ENCODE results near the gene RHOA. TPM values are rescaled to one million over a fixed set of nuclear protein-coding genes. Genes with fewer than 3 reads are reported as not detected.

Gene RHOA
- total RNA-seq, 4 donors from 2014 or later: 380 to 521 (median 480) TPM

DNA sequence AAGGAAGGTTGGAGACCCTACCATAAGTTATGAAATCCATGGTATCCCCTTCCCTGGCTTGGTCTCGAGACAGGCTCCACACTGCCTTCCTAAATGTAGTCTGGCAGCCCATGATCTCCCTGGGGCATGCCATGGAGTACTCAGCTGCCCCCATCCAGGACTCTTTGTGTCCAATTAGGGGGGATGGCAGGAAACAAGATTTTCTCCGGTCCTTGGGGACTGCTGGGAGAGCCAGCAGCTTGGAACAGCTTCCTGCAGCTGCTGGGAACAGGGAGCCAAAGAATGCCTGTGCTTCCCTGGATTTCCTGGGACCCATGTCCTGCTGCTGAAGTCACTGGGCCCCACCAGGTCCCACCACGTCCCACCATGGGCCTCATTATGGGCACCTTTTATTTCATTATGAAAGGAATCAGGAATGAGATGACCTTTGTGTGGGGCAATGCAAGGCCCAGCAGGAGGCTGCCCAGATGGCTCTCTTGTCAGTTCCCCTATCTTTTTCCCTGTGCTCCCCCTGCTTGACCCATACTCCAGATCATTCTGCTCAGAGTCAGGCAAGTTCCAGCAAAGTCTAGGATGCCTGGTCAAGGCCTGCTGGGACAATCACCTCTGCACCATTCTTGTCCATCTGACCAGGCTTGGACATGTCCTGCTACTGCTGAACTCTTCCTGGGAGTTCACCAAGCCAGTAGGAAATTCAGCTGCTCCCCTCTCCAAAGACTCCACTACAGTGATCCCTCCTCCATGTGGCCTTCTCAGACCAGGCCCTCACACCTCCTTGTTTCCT is 43.3 kb upstream of the RHOA start:
- Histone ChIP-seq H3K4me3 (no peak overlapping the region), H3K36me3 (no peaks in the 10 kb centered on the region), H3K4me1 (peaks cover 7 to 13% (median 12%) of the 10 kb centered on the region in 4 donors), H3K27me3 (no peaks in the 10 kb centered on the region), H3K9me3 (no peaks in the 10 kb centered on the region), H3K27ac (replicated peaks in 1 of 4) (no peak overlapping the region)
- no peak for DNase-seq (ENCODE audit: extremely low spot score)
- WGBS: 58% methylated on average over 3 of the region's 3 CpGs
- intact Hi-C loops (cut with DNase I): no loop called here
- no peak for TF ChIP-seq POLR2AphosphoS5 (IDR thresholded peaks at IDR 0.05)
- TF ChIP-seq, protein P1, sequence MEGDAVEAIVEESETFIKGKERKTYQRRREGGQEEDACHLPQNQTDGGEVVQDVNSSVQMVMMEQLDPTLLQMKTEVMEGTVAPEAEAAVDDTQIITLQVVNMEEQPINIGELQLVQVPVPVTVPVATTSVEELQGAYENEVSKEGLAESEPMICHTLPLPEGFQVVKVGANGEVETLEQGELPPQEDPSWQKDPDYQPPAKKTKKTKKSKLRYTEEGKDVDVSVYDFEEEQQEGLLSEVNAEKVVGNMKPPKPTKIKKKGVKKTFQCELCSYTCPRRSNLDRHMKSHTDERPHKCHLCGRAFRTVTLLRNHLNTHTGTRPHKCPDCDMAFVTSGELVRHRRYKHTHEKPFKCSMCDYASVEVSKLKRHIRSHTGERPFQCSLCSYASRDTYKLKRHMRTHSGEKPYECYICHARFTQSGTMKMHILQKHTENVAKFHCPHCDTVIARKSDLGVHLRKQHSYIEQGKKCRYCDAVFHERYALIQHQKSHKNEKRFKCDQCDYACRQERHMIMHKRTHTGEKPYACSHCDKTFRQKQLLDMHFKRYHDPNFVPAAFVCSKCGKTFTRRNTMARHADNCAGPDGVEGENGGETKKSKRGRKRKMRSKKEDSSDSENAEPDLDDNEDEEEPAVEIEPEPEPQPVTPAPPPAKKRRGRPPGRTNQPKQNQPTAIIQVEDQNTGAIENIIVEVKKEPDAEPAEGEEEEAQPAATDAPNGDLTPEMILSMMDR (IDR thresholded peaks at IDR 0.05): no peak
- no peak for TF ChIP-seq EP300 (IDR thresholded peaks at IDR 0.05)
- TF ChIP-seq POLR2A (IDR thresholded peaks at IDR 0.05; ENCODE audit: low read depth): no peak

- no peak overlapping the region for H3K27ac ChIP-seq (replicated peaks in 1 of 4)
- H3K27me3 ChIP-seq: no peaks in the 10 kb centered on the region
- no peaks in the 10 kb centered on the region for H3K9me3 ChIP-seq
- peaks cover 7 to 13% (median 12%) of the 10 kb centered on the region in 4 donors for H3K4me1 ChIP-seq
- 92% methylated on average over 2 of the region's 2 CpGs for WGBS
- intact Hi-C loops (cut with DNase I): no loop called here
- no peak for DNase-seq (ENCODE audit: extremely low spot score)
- no peak overlapping the region for H3K4me3 ChIP-seq
- H3K36me3 ChIP-seq: no peaks in the 10 kb centered on the region
- TF ChIP-seq EP300 (IDR thresholded peaks at IDR 0.05) (no peak), POLR2A (IDR thresholded peaks at IDR 0.05; ENCODE audit: low read depth) (no peak)
- TF ChIP-seq, protein P1 (IDR thresholded peaks at IDR 0.05): peak in 2 of 3 experiments; percentile 18 to 22
Observed at GRCh38 chr3:49454458-49454857, 42.7 kb upstream of the RHOA start.

GRCh38 chr3:49453621-49454020 is 41.8 kb upstream of the RHOA start:
- Histone ChIP-seq H3K4me1 (peaks cover 12 to 19% (median 13%) of the 10 kb centered on the region in 4 donors), H3K4me3 (no peak overlapping the region), H3K27me3 (no peaks in the 10 kb centered on the region), H3K27ac (replicated peaks in 1 of 4) (no peak overlapping the region), H3K36me3 (no peaks in the 10 kb centered on the region), H3K9me3 (no peaks in the 10 kb centered on the region)
- 95% methylated on average over 4 of the region's 4 CpGs for WGBS
- intact Hi-C loops (cut with DNase I): no loop called here
- no peak for DNase-seq (ENCODE audit: extremely low spot score)
- TF ChIP-seq POLR2A (IDR thresholded peaks at IDR 0.05; ENCODE audit: low read depth): no peak
- TF ChIP-seq EP300 (IDR thresholded peaks at IDR 0.05): no peak
- TF ChIP-seq, protein P1 (IDR thresholded peaks at IDR 0.05): no peak
- no peak for TF ChIP-seq POLR2AphosphoS5 (IDR thresholded peaks at IDR 0.05)

- no peak for DNase-seq (ENCODE audit: extremely low spot score)
- TF ChIP-seq POLR2A (IDR thresholded peaks at IDR 0.05; ENCODE audit: low read depth): no peak
- no peak for TF ChIP-seq EP300 (IDR thresholded peaks at IDR 0.05)
- TF ChIP-seq POLR2AphosphoS5 (IDR thresholded peaks at IDR 0.05): no peak
- TF ChIP-seq, protein P1 (IDR thresholded peaks at IDR 0.05): no peak
- Histone ChIP-seq H3K27ac (replicated peaks in 1 of 4) (no peak overlapping the region), H3K36me3 (no peaks in the 10 kb centered on the region), H3K27me3 (no peaks in the 10 kb centered on the region), H3K9me3 (no peaks in the 10 kb centered on the region), H3K4me3 (no peak overlapping the region), H3K4me1 (peaks cover 8 to 19% (median 14%) of the 10 kb centered on the region in 4 donors)
- 95% methylated on average over 5 of the region's 5 CpGs for whole genome bisulfite sequencing
- intact Hi-C loops (cut with DNase I): loop anchor here (5.0 kb wide), 2 partner anchors 148 to 273 kb away; partner anchors contain the start of gene KLHDC8B
Observed at GRCh38 chr3:49445391-49445790, 33.6 kb upstream of the RHOA start.
